K562 (cell line): ENCODE measurements around the gene EFNA2. TPM values are rescaled to one million over a fixed set of nuclear protein-coding genes. Genes with fewer than 3 reads are reported as not detected.

Experiments used
- ADNP ChIP-seq: fragments of 200-800 bp; sonication (Bioruptor generic); IDR thresholded peaks from 2 replicates; pipeline ENCODE4 v1.6.1; 2016; ENCODE audit warnings: missing genetic modification characterization, missing compliant biosample characterization
- CAMTA2 ChIP-seq: fragments of 250-450 bp; sonication (Bioruptor Pico); conservative IDR thresholded peaks from 2 replicates; pipeline ENCODE4 v1.5.1; 2022
- CREB3 ChIP-seq: fragments of 450-650 bp; conservative IDR thresholded peaks from 2 replicates; pipeline ENCODE4 v1.6.1; 2016; ENCODE audit warnings: missing genetic modification characterization, low read depth, mild to moderate bottlenecking, missing compliant biosample characterization, moderate library complexity
- DMBX1 ChIP-seq: fragments of 250-450 bp; sonication (Bioruptor Pico); IDR thresholded peaks from 2 replicates; pipeline ENCODE4 v1.8.0; 2022; ENCODE audit warnings: inconsistent platforms, mild to moderate bottlenecking, moderate library complexity, borderline replicate concordance
- FOS ChIP-seq: IDR thresholded peaks from 3 replicates; pipeline ENCODE4 v1.6.1; 2011; ENCODE audit not compliant: insufficient read length; ENCODE audit errors: extremely low read depth
- HMGN3 ChIP-seq: IDR thresholded peaks from 2 replicates; pipeline ENCODE4 v1.6.1; 2011; ENCODE audit warnings: borderline replicate concordance, low read depth, mild to moderate bottlenecking, mixed read lengths, low read length; ENCODE audit not compliant: insufficient read length; ENCODE audit errors: extremely low read depth
- HSF4 ChIP-seq: fragments of 250-450 bp; sonication (Bioruptor Pico); IDR thresholded peaks from 2 replicates; pipeline ENCODE4 v2.1.2; 2022; ENCODE audit warnings: mild to moderate bottlenecking, moderate library complexity, borderline replicate concordance
- KAT2B ChIP-seq: IDR thresholded peaks from one replicate; pipeline ENCODE4 v1.6.1; 2012; ENCODE audit warnings: low read depth, mild to moderate bottlenecking, control low read depth, inconsistent platforms, low read length, moderate library complexity
- KLF1 ChIP-seq: fragments of 450-650 bp; IDR thresholded peaks from 2 replicates; pipeline ENCODE4 v1.6.1; 2016; ENCODE audit warnings: missing genetic modification characterization, missing compliant biosample characterization
- NFXL1 ChIP-seq: fragments of 450-650 bp; formaldehyde crosslinking; IDR thresholded peaks from 2 replicates; pipeline ENCODE4 v1.4.0; 2021; ENCODE audit warnings: mild to moderate bottlenecking
- NR4A1 ChIP-seq, 2 experiments: fragments of 250-450 bp in 1 of 2; fragments of 450-650 bp in 1 of 2; sonication (Bioruptor Pico) in 1 of 2; IDR thresholded peaks; 2 replicates each; pipeline versions ENCODE4 v1.4.0 to v1.6.1; 2016 to 2020; ENCODE audit warnings: mild to moderate bottlenecking in 2 of 2, missing compliant biosample characterization in 1 of 2, missing genetic modification characterization in 1 of 2, moderate library complexity in 1 of 2
- PTTG1 ChIP-seq: fragments of 450-650 bp; IDR thresholded peaks from 2 replicates; pipeline ENCODE4 v1.6.1; 2016; ENCODE audit warnings: low read depth, mild to moderate bottlenecking, missing genetic modification characterization, missing compliant biosample characterization
- RB1 ChIP-seq: fragments of 450-650 bp; IDR thresholded peaks from 2 replicates; pipeline ENCODE4 v1.6.1; 2017; ENCODE audit warnings: low read depth, mild to moderate bottlenecking
- SAFB2 ChIP-seq: fragments of 200-400 bp; formaldehyde crosslinking; IDR thresholded peaks from 2 replicates; pipeline ENCODE4 v1.6.1; 2018; ENCODE audit warnings: borderline replicate concordance, low read length, low read depth, moderate library complexity; ENCODE audit not compliant: severe bottlenecking
- SMARCA5 ChIP-seq: fragments of 450-650 bp; IDR thresholded peaks from 2 replicates; pipeline ENCODE4 v1.6.1; 2016
- TAF1 ChIP-seq: IDR thresholded peaks from 2 replicates; pipeline ENCODE4 v1.6.1; 2011; ENCODE audit warnings: mild to moderate bottlenecking, low read length, moderate library complexity; ENCODE audit not compliant: insufficient read depth, control insufficient read depth, severe bottlenecking; ENCODE audit errors: extremely low read depth
- U2AF1 ChIP-seq: fragments of 200-400 bp; formaldehyde crosslinking; optimal IDR thresholded peaks from 2 replicates; pipeline ENCODE3; 2017; ENCODE audit warnings: mild to moderate bottlenecking, low read depth, low read length, moderate library complexity
- XRCC4 ChIP-seq: IDR thresholded peaks from one replicate; pipeline ENCODE4 v1.6.1; 2011; ENCODE audit not compliant: insufficient read depth, insufficient read length; ENCODE audit errors: extremely low read depth
- ZC3H4 ChIP-seq: sonication (generic); formaldehyde crosslinking; IDR thresholded peaks from 2 replicates; pipeline ENCODE4 v1.9.0; 2021; ENCODE audit warnings: missing genetic modification reagents, borderline replicate concordance
- ZNF134 ChIP-seq: fragments of 250-450 bp; sonication (Bioruptor Pico); conservative IDR thresholded peaks from 2 replicates; pipeline ENCODE4 v1.4.0; 2020
- ZNF140 ChIP-seq: fragments of 250-450 bp; sonication (Bioruptor Pico); IDR thresholded peaks from 2 replicates; pipeline ENCODE4 v1.8.0; 2021; ENCODE audit warnings: moderate library complexity, mild to moderate bottlenecking, inconsistent platforms
- ZNF561 ChIP-seq: fragments of 450-650 bp; formaldehyde crosslinking; conservative IDR thresholded peaks from 2 replicates; pipeline ENCODE4 v1.4.0; 2020; ENCODE audit warnings: mild to moderate bottlenecking, moderate library complexity
- ZNF830 ChIP-seq: fragments of 250-450 bp; sonication (Bioruptor Pico); IDR thresholded peaks from 2 replicates; pipeline ENCODE4 v1.5.0; 2021; ENCODE audit warnings: mild to moderate bottlenecking
- polyA plus RNA-seq, 8 experiments: library from polyadenylated mRNA; depleted of rRNA in 4 of 8; stranded (reverse) in 5 of 8; unstranded in 3 of 8; fragments of >200 nt; fragmentation: Nextera tagmentation in 2 of 8; fragmentation: Illumina TruSeq in 1 of 8; extraction: Ambion mirVana in 2 of 8; extraction: Trizol in 1 of 8; gene quantifications; 2 replicates each; pipeline versions ENCODE4 v1.2.1 to v1.2.3, GENCODE V29; 2011 to 2014; ENCODE audit warnings: inconsistent platforms in 1 of 8, missing spikeins in 1 of 8
- total RNA-seq, 7 experiments: library from RNA; depleted of rRNA in 6 of 7; stranded (reverse); fragments of >200 nt in 6 of 7; fragmentation: Illumina TruSeq in 2 of 7; extraction: Trizol in 2 of 7; gene quantifications; 2 replicates each; pipeline versions ENCODE4 v1.2.1 to v1.2.3, GENCODE V29; 2011 to 2021; ENCODE audit warnings: low replicate concordance in 1 of 7
- TF ChIP-seq, protein P1 (sequence below): IDR thresholded peaks from 3 replicates; pipeline ENCODE4 v1.6.1; 2011; ENCODE audit warnings: borderline replicate concordance, mild to moderate bottlenecking, moderate library complexity; ENCODE audit not compliant: insufficient read length; ENCODE audit errors: extremely low read depth

Gene EFNA2
- total and polyA plus RNA-seq, 9 of the 15 experiments (the other 6 are each of a cell fraction or from before 2014, with no cell fraction given), result 0.11 to 0.44 (median 0.15) TPM; not detected in 6

DNA sequence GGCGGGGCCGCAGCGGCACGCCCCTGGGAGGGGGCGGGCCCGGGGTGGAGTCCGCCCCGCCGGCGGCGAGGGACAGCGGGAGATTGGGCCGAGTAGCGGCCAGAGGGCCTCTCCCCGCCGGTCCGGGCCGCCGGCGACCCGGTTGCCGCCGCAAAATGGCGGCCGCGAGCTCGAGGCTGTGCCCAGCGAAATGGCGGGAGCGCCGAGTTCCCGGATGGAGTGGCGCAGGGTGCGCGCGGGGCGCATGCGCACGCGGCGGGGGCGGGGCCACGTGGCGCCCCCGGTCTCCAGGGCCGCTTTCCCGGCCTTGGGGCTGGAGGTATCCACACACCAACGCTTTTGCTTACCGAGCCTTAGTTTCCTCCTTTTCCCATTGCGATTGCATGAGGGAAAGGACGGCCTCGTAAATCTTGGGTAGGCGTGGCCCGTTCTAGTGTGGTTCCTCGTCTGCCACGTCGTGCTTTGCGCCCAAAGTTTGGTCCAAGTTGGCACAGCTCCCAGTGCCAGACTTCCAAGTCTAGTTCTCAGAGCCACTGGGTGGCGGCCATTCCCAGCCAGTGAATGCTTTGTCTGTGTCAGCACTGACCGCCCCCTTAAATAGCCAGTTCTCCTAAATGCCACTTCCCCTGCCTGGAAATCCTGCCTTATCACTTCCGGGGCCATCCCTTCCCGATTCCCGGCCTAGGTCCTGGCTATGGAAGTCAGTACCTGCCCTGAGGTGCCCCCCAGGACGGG, 16.0 kb upstream of the EFNA2 start (continued):
- TF ChIP-seq HSF4 (CRISPR knock-in tag), result no peak
- TF ChIP-seq, protein P1, sequence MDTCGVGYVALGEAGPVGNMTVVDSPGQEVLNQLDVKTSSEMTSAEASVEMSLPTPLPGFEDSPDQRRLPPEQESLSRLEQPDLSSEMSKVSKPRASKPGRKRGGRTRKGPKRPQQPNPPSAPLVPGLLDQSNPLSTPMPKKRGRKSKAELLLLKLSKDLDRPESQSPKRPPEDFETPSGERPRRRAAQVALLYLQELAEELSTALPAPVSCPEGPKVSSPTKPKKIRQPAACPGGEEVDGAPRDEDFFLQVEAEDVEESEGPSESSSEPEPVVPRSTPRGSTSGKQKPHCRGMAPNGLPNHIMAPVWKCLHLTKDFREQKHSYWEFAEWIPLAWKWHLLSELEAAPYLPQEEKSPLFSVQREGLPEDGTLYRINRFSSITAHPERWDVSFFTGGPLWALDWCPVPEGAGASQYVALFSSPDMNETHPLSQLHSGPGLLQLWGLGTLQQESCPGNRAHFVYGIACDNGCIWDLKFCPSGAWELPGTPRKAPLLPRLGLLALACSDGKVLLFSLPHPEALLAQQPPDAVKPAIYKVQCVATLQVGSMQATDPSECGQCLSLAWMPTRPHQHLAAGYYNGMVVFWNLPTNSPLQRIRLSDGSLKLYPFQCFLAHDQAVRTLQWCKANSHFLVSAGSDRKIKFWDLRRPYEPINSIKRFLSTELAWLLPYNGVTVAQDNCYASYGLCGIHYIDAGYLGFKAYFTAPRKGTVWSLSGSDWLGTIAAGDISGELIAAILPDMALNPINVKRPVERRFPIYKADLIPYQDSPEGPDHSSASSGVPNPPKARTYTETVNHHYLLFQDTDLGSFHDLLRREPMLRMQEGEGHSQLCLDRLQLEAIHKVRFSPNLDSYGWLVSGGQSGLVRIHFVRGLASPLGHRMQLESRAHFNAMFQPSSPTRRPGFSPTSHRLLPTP, result no peak
- no peak for TF ChIP-seq SMARCA5
- TF ChIP-seq XRCC4, result no peak
- TF ChIP-seq ADNP (tag), result no peak
- no peak for TF ChIP-seq KAT2B
- TF ChIP-seq CREB3 (tag), result peak; percentile 60; the same call in 1 of the 2 replicates
- no peak for TF ChIP-seq ZNF561 (CRISPR knock-in tag)
- TF ChIP-seq RB1, result peak; percentile 92; the same call in 1 of the 2 replicates
- no peak for TF ChIP-seq PTTG1 (tag)
- no peak for TF ChIP-seq ZNF134 (CRISPR knock-in tag)
- TF ChIP-seq DMBX1 (CRISPR knock-in tag), result peak; percentile 82
- no peak for TF ChIP-seq ZNF140
- TF ChIP-seq NR4A1 (CRISPR knock-in tag; IDR thresholded peaks at IDR 0.05), result no peak; the same call in 1 of the 2 replicates
- TF ChIP-seq NR4A1 (tag; IDR thresholded peaks at IDR 0.05), result peak; percentile 39; the same call in 1 of the 2 replicates
- TF ChIP-seq ZC3H4 (CRISPR knock-in tag), result no peak; the same call in none of the 2 replicates
- TF ChIP-seq SAFB2, result no peak
- no peak; the same call in 1 of the 2 replicates for TF ChIP-seq KLF1 (tag)
- TF ChIP-seq ZNF830 (CRISPR knock-in tag), result no peak
- no peak for TF ChIP-seq U2AF1
- TF ChIP-seq CAMTA2, result 0 out of 2 replicates have a peak, but pooled peaks have one; percentile 76
- TF ChIP-seq HMGN3, result peak; percentile 43
- no peak for TF ChIP-seq TAF1
- TF ChIP-seq FOS, result no peak
- 0 out of 2 replicates have a peak, but pooled peaks have one; percentile 24 for TF ChIP-seq NFXL1
